ENCODE measurements around the gene HIGD1A.

GRCh38 chr3:42795621-42796181, 8.6 kb downstream of the HIGD1A start:
- no peak for TF ChIP-seq EZH2 (IDR thresholded peaks at IDR 0.05)
- no peak for TF ChIP-seq POLR2AphosphoS5 (IDR thresholded peaks at IDR 0.05; ENCODE audit: borderline replicate concordance, low read depth, low read length)
- no peak for TF ChIP-seq FOXP2 (optimal IDR thresholded peaks at IDR 0.05; ENCODE audit: control extremely low read depth, extremely low read length, insufficient read depth)

Data from SK-N-MC (cell line).